NCI-H1048 (cell line): ENCODE measurements around the gene SOX6.

Experiments
- DNase-seq: peaks from one replicate; lab custom pipeline; 2025; lab: John Stamatoyannopoulos, UW

SOX6 gene

DNA sequence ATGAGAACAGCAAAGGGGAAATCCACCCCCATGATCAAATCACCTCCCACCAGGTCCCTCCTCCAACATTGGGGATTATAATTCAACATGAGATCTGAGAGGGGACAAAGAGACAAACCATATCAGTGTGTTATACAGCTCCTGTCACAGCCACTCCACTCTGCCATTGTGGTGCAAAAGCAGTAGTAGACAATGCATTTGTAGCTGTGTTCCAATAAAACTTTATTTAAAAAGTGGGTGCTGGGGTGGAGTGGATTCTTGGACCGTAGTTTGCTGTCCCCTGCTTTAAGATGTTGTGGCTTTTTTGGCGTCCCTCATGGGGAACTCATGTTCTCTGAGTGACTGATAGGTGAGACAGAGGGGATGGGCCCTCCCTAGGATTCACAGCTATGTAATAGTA lies 399.1 kb downstream of the SOX6 start:
- no peak for DNase-seq

DNA sequence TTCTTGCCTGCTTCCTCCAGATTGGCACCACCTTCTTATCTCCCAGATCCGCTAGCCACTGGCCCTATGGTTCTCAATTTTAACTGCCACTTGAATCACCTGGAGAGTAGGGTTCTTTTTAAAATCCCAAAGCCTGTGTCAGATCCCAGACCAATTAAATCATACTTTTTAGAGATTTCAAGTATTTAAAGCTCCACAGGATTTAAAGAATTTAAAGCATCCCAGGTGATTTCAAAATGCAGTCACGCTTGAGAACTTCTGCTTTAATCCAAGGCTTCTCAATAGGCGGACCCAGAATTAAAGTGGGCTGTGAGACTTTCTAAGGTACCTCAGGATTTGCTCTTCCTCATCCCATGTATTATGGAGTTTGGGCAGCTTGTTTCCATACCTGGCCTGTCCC lies 400.0 kb downstream of the SOX6 start:
- DNase-seq: no peak

DNA sequence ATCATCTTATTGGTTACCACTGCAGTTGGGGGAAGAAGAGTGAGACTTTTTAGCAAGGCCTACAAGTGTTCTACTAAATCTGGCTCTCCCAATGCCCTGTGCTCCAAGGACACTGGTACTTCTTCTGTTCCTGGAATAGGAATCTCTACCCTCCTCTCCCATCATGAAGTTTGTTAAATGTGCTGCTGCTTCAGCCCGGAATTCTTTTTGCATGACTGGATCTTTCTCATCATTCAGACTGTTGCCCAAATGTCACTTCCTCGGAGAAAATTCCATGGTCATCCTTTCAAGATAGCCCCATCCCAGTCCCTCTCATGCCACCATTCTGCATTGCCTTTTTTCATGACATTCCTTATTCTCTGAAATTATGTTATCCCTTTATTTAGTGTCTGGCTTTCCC lies 400.8 kb downstream of the SOX6 start:
- no peak for DNase-seq

DNA sequence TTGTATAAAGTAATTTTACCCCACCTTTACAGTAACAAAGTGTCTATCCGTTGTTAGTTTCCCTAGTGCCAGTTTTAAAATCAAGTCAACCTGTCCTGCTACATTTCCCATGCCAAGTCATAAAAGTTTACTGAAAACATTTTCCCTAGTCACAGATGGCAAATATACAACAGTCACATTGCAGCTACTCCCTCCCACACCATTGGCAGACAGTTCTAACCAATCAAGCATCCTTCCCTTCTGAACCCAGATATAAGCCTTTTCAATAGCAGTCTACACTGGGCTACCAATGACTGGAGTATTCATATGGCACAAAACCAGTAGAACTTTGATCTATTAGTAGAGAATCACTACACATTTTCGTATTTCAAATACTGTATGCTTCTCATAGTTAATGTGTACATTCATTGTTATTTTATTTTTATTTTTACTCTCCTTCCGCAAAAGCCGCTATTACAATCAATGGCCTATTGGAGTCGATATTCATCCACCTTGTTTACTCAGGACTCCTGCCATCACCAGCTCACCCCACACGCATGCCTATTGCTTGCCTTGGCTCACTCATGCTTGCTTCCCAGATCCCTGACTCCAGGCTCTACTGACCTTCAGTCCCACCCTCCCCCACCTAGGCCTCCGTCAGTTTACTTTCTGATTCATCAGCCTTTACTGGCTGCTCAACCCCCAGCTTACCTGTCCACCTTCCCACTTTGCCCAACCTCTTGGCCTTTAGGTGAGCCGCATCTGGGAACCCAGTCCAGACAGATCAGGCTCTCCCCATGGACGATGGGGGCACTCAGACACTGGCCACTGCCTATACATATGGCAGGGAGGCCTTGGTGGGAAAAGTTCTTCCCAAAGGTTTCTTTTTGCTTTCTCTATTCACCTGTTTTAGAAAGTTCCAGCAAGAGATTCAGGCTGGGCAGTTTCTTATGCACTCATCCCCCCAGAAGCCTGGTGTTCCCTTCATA lies 408.4 kb downstream of the SOX6 start:
- no peak for DNase-seq

DNA sequence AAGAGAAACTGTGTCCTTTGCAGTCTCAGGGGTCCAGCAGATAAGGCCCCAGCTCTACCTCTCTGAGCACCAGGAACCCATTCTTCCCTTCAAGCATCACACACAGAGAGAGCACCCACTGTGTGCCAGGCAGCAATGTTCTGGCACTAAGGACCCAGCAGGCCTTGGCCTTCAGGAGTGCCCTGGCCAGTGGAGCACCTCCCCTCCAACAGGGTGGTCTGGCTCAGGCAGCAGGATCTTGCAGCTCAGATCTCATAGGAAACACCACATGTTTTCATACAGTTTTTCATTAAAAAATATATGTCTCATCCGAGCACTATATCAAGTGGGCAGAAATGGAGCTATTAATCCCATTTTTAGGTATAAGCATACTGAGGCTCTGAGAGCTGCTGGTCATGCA lies 410.6 kb downstream of the SOX6 start:
- DNase-seq: no peak

DNA sequence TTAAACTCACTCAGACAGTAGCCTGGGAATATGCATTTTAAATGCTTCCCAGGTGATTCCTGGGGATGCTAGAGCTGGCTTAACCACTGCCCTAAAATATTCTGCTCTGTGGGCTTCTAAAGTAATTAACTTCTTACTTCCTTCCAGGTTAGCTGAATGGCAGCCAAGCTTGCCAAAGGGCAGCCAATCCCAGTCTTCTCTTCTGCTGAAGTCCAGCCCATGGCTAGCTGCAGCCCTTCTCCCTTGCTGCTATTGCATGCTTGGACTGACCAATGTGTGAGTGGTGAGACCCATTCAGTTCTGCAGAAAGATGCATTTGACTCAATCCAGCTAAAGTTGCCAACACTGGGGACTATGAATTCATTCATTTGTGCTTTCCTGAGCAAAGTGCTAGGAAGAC lies 411.9 kb downstream of the SOX6 start:
- DNase-seq: no peak

DNA sequence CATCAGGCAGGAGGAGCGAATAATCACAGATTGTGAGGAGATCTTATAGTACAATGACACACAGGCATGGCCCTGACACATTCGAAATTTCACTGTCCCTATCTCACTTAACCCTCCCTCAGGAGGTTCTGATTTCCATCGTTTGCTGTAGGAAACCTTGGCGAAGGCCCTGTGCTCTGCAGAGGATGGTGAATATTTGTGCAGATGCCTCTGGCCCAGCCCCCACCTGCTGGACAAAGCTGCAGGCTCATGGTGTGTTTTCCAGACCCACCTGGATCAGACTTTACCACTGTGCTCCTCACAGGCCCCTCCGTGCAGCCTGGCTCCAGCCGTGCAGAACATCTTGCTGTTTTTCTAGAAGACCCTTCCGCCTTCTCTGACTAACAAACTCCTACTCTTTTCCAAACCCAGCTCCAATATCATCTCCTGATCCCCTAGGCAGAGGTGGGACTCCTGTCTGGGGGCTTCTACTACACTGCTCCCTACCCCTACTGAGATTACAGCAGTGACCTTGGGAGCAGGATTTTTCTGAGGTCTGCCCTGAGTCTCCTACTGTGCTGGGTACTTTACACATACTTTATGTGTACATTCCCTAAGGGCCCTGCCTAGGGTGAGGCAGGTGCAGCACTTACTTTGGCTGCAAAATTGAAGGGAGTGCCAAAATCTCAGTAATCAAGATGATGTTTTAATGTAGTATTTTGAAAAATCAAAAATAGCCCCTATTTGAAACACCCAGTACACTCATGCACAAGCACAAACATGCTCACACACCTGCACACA lies 412.7 kb downstream of the SOX6 start:
- no peak for DNase-seq

DNA sequence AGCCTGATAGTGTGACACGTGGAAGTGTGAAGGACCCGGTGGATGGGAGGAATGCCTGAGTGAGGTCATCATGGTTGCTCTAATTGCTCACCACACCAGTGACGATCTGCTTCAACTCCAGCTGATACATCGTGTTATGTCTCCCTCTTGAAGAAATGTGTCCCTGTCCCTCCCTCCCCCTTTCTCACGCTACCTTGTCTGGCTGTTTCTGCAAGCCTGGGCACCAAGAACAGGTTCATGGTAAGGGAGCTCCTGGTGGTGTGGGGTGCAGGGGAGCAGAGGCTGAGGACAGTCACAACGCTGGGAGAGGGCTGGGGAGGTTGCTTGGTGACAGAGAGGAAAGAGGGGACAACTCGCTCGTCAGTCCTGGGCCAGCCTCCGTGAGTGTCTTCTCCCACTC lies 413.4 kb downstream of the SOX6 start:
- no peak for DNase-seq

DNA sequence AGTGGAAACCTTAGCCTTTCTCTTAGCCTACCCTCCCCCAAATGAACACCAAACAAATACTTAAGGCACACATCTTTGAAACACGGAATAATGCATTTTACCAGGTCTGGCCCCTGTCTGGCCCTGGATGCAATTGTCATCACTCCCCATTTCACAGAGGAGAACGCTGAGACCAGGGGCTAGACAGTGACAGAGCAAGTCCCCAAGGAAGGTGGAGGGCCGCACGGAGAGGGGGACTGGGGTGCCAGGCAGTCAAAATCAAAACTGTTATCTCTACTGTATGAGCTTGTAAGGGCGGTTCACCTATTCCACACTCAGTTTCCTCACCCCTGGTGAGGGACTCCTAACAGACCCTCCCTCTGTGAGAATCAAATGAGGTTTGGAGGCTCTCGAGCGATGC lies 414.2 kb downstream of the SOX6 start:
- DNase-seq: no peak

DNA sequence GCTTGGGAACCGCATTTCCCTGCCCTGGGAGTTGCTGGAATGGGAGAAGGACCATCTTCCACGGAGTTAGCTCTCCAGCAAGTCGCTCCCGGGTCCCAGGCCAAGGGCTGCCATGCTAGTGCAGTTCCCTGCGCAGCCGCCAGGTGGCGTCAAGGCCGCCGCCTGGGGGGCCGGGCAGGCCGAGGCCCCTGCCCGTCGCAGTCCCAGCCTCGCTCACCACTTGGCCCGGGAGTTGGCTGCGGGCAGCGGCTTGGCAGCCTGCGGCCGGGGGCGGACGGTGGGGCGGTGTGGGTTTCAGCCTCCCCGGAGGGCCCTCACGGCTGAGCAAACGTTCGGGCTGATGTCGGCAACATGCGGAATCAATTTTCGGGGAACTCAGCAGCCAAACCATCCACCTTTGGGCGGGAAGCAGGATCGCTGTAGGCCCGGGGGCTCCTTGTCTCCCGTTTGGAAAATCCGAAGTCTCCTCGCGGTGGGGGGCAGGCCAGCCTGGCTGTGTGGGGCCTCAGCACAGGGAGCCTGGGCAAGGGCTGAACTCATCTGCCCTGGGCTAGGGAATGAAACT lies 415.1 kb downstream of the SOX6 start:
- no peak for DNase-seq

DNA sequence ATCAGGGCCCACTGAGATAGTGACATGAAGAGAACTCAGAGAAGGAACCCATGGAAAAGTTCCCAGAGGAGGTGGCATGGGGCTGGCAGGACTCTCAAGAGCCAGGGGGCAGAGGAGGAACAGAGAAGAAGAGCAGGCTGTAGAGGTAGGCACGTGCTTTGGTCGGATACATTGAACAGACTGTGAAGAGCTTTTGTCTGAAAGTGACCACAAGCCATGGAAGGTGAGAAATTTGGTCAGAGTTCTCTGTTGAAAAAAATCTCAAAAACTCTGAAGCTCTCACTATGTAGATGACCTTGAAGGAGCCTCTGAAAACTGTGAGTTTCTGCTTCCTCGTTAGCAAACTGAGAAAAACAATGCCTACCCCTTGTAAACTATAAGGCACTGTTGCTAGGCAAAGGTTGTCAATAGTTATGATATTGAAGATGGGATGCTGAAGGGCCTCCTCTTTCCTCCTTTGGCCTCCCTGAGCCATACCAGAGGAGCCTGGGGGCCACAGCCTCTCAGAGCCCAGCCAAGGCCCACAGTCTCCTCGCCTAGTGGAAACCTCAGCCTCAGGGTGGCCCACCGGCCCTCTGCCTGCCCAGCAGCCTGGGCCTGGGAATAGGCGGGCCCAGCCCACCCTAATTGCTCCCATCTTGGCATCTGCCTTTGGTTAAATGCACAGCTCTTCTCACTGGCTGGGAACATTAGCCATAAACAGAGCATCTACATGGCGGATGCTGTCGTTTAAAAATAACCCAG lies 415.7 kb downstream of the SOX6 start:
- no peak for DNase-seq

DNA sequence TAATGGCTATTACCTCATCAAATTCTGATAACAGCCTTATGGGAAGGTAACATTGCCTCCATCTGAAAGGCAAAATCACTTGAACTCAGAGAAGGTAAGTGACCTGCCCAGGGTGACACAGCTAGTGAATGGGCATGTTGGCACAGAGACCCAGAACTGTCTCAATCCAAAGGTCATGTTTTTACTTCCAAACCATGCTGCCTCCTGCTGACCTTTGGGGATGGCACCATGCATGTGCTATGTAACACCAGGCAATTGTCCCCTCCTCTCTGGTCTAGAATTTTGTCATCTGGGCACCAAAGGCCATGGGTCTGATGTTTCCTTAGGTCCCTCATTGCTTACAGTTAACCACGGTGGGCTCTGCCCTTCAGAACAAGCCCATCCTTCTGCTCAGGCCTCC lies 417.4 kb downstream of the SOX6 start:
- DNase-seq: no peak

DNA sequence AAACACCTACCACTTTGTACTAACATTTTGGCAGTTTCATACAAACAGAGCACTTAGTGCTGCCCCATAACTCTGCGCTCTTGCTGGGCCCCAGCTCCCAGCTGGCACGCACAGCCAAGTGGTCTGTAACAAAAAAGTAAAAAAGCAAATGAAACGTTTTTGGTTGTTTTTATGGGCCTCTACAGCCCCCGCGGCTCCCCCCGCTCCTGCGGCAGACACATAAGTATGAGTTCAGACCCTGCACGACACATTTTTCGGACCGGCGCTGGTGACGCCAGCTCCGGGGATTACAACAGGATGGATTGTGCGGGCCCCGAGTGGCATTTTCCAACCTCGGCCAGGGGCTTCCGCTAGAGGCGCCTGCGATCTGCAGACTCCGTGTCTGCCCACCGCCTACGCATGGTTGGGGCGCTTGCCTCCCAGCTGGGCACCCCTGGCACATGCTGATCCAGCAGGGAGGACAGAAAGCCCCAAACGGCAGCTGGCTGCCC lies 418.2 kb downstream of the SOX6 start:
- no peak for DNase-seq

DNA sequence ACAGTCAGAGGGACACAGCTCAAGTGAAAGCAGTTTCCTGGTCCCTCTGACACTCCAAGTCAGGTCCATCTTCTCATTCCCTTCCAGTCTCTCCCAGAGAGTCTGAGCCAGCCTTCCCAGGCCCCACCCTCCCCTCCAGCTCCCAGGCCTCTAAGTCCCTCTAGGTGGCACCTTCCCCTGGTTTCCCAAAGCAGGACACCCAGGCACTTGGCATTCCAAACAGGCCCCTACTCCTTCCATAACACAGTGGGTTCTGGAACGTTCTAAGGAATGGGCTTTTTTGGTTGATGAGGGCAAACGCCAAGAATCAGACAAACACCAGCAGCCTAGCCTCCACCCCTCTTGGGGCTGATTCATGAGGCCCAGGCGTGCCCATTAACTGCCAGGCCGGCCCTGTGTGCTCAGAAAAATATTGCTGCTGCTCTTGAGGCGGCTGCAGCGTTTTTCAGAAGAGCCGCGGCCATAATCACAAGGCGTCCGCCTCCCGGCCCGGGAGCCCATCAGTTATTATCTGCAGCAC lies 418.7 kb downstream of the SOX6 start:
- DNase-seq: no peak

DNA sequence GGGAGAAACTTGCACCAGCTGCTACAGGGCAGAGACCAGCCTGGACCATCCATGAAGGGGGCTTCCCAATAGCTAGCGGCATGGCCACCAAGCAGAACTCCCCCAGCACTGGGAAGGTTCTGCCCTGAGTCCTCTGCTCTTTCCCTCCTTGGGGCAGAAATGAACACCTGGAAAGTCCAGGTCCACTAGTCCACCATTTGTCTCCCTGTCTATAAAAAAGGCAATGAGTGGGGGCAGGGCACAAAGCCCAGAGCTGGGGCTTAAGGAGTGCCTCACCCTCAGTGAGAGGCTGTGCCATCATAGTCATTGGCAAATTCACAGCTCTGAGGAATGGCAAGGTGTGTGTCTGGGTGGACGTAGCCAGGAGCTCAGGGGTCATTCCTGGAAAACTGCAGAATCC lies 420.3 kb downstream of the SOX6 start:
- no peak for DNase-seq

DNA sequence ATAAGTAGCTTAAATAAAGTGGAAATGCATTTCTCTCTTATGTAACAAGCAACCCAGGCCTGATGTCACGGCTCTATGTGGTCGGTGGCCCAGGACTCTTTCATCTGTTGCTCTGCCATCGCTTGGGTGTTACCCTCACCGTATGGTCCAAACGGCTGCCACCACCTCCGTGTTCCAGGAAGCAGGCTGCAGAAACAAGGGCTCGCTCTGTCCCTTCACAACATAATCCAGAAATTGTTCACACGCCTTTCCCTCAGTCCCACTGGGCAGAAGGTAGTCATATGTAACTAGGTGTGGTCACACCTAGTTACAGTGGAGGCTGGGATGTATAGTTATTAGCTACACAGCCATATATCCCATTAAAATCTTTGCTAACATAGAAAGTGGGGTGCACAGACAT lies 421.0 kb downstream of the SOX6 start:
- no peak for DNase-seq

DNA sequence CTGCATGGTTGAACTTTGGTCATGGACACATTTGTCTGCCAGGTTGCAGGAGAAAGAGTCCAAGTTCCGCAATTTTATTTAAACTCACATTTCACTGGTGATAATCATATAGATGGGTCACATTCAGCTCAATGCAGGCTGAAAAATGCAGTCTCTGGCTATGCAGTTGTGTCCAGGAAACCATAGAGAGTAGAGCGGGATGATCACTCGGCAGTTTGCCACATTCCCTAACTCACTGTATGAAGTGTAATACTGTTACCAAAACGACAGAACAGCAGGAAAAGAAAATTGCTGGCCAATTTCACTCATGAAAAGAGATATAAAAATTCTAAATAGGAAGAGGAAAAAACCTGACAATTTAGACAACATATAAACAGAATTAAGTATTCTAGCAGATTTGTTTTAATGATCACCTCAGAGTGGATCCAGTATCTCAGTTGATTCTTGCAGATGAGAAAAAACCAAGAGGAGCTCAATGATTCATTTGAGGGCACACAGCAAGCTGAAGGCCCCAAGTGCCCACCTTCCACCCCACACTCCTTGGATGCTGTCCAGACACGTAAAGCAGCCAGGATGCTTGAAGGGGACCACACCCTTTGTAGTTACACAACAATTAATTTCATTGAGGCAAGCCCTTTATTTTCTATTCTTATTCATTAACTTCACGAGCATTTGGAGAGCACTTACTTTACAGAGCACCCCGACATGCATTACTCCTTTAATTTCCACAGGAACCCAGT lies 422.3 kb downstream of the SOX6 start:
- DNase-seq: no peak

DNA sequence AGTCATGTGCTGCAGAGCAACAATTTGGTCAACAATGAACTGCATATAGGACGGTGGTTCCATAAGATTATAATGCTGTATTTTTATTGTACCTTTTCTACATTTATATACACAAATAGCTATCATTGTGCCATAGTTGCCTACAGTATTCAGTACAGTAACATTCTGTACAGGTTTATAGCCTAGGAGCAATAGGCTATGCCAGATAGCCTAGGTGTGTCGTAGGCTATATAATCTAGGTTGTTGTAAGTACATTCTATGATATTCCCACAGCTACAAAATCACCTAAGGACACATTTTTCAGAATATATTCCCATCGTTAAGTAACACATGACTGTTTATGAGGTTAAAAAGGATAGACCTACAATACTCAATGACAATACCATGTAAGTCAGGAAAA lies 423.9 kb downstream of the SOX6 start:
- no peak for DNase-seq

DNA sequence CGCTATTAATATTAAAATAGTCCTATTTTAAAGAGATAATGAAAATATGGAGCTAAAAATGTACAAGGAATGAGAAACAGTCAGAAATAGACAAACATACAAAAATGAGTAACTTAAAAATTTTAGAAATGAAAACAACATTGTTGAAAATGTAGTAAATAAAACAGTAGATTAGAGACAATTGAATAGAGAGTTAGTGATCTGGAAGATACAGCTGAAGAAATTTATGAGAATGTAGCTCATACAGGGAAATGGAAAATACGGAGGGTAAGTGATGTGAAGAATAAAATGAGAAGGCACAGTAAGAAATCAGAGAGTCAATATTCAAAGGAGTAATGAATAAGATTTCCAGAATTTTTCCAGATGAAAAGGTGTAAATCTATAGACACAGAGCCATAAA lies 424.8 kb downstream of the SOX6 start:
- no peak for DNase-seq

DNA sequence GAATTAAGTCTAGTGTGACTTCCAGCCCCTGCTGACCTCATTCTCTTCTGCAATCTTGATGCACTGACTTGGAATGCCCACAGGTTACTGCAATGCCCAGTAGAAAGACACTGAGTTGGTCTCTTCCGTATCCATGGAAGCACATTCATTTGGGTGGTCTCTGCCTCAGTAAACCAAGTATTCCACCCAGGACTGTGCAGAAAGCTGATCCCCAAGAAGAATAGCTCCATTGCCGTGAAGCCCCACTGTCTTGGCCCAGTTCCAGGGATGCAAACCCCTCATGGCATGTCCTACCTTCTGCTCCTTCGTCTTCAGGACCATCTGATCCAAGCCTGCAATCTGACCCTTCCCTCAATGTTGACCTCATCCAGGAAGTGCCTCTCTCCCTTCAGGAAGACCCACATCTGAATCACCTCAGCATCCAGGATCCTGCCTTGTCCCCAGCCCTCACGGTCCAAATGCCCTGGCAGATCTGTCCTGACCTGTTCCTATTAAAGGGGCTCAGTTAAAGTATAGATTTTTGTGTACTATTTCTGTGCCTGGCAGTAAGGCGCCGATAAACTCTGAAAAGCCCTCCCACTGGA lies 425.8 kb downstream of the SOX6 start:
- DNase-seq: no peak
